Stomach (tissue), 4 donors: ENCODE data around the gene CCDC91.

Source experiments
- EP300 ChIP-seq: sonication (generic); formaldehyde crosslinking; IDR thresholded peaks from one replicate; pipeline ENCODE4 v1.6.1; 2017; ENCODE audit warnings: antibody characterized with exemption
- POLR2A ChIP-seq, 4 donors: fragments of 450-650 bp; IDR thresholded peaks; one replicate each; pipeline ENCODE4 v1.6.1; 2016; ENCODE audit warnings: antibody characterized with exemption in 4 of 4, control low read depth in 2 of 4, mild to moderate bottlenecking in 1 of 4, moderate library complexity in 1 of 4
- POLR2AphosphoS5 ChIP-seq, 3 donors: sonication (generic); formaldehyde crosslinking; IDR thresholded peaks; one replicate each; pipeline ENCODE4 v1.6.1; 2016; ENCODE audit warnings: antibody characterized with exemption in 3 of 3
- TF ChIP-seq, protein P1 (sequence below), 7 experiments: fragments of 450-650 bp in 4 of 7; fragments of 200-600 bp in 3 of 7; sonication (generic) in 3 of 7; IDR thresholded peaks; one replicate each; pipeline ENCODE4 v1.5.1; 2016 to 2019; ENCODE audit warnings: antibody characterized with exemption in 7 of 7, control low read depth in 2 of 7, mild to moderate bottlenecking in 1 of 7

DNA sequence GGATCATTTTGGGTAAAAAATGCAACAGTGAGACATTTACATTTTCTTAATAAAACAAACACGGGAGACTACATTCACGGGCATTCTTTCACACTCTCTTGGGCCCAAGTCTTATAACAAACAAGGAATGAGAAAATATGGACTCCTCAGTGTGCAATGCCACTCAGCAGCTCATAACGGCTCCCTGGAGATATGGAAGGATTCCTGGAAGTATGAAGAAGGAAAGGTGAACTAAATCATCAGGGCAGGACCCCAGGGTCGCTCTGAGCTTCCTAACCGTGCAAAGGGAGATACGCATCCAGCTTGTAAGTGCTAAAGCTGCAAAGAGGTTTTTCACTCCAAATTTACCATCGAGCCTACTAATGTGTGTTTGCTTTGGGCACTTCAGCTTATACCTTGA, 33.5 kb upstream of the CCDC91 start:
- TF ChIP-seq, protein P1, sequence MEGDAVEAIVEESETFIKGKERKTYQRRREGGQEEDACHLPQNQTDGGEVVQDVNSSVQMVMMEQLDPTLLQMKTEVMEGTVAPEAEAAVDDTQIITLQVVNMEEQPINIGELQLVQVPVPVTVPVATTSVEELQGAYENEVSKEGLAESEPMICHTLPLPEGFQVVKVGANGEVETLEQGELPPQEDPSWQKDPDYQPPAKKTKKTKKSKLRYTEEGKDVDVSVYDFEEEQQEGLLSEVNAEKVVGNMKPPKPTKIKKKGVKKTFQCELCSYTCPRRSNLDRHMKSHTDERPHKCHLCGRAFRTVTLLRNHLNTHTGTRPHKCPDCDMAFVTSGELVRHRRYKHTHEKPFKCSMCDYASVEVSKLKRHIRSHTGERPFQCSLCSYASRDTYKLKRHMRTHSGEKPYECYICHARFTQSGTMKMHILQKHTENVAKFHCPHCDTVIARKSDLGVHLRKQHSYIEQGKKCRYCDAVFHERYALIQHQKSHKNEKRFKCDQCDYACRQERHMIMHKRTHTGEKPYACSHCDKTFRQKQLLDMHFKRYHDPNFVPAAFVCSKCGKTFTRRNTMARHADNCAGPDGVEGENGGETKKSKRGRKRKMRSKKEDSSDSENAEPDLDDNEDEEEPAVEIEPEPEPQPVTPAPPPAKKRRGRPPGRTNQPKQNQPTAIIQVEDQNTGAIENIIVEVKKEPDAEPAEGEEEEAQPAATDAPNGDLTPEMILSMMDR (IDR thresholded peaks at IDR 0.05): no peak
- TF ChIP-seq EP300: no peak
- TF ChIP-seq POLR2A (IDR thresholded peaks at IDR 0.05): no peak
- no peak for TF ChIP-seq POLR2AphosphoS5 (IDR thresholded peaks at IDR 0.05)
